ENCODE measurements around the gene UGT1A7. TPM values are rescaled to one million over a fixed set of nuclear protein-coding genes. Genes with fewer than 3 reads are reported as not detected.

Gene UGT1A7
- polyA plus RNA-seq, 1 donor from 2014 or later: not detected

DNA sequence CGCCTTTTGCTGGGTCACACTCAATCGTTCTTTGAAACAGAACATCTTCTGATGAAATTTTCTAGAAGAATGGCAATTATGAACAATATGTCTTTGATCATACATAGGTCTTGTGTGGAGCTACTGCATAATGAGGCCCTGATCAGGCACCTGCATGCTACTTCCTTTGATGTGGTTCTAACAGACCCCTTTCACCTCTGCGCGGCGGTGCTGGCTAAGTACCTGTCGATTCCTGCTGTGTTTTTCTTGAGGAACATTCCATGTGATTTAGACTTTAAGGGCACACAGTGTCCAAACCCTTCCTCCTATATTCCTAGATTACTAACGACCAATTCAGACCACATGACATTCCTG lies 31.5 kb downstream of the UGT1A7 start:
- no peaks in the 10 kb centered on the region for H3K27me3 ChIP-seq (ENCODE audit: insufficient read depth, low read depth, low read length)
- H3K36me3 ChIP-seq (ENCODE audit: insufficient read depth, low read length): no peaks in the 10 kb centered on the region
- H3K9me2 ChIP-seq (ENCODE audit: insufficient read depth, low read length): no peaks in the 10 kb centered on the region
- H3K4me2 ChIP-seq (ENCODE audit: low read length): no peak overlapping the region
- no peak overlapping the region for H3K4me3 ChIP-seq (ENCODE audit: low read length)
- no peaks in the 10 kb centered on the region for H4K20me1 ChIP-seq (ENCODE audit: insufficient read depth)
- no peak overlapping the region for H2AFZ ChIP-seq (ENCODE audit: low read depth, low read length)
- H3F3A ChIP-seq (ENCODE audit: insufficient read depth, low read length, poor library complexity, severe bottlenecking): no peaks in the 10 kb centered on the region
- no peaks in the 10 kb centered on the region for H3K9me3 ChIP-seq (ENCODE audit: low read length)
- no peak overlapping the region for H3K9ac ChIP-seq (ENCODE audit: low read length)
- H3K27ac ChIP-seq (ENCODE audit: low read length): no peak overlapping the region
- TF ChIP-seq MXI1 (conservative IDR thresholded peaks at IDR 0.05; ENCODE audit: poor library complexity, severe bottlenecking) (no peak), RAD21 (conservative IDR thresholded peaks at IDR 0.05) (no peak), TAF1 (IDR thresholded peaks at IDR 0.05; ENCODE audit: low read depth) (no peak), POLR2AphosphoS5 (IDR thresholded peaks at IDR 0.05) (no peak), EZH2 (IDR thresholded peaks at IDR 0.05; ENCODE audit: borderline replicate concordance, insufficient read depth, low read length, poor library complexity, severe bottlenecking) (no peak), SMC3 (conservative IDR thresholded peaks at IDR 0.05; ENCODE audit: poor library complexity) (no peak)
- TF ChIP-seq, protein P1, sequence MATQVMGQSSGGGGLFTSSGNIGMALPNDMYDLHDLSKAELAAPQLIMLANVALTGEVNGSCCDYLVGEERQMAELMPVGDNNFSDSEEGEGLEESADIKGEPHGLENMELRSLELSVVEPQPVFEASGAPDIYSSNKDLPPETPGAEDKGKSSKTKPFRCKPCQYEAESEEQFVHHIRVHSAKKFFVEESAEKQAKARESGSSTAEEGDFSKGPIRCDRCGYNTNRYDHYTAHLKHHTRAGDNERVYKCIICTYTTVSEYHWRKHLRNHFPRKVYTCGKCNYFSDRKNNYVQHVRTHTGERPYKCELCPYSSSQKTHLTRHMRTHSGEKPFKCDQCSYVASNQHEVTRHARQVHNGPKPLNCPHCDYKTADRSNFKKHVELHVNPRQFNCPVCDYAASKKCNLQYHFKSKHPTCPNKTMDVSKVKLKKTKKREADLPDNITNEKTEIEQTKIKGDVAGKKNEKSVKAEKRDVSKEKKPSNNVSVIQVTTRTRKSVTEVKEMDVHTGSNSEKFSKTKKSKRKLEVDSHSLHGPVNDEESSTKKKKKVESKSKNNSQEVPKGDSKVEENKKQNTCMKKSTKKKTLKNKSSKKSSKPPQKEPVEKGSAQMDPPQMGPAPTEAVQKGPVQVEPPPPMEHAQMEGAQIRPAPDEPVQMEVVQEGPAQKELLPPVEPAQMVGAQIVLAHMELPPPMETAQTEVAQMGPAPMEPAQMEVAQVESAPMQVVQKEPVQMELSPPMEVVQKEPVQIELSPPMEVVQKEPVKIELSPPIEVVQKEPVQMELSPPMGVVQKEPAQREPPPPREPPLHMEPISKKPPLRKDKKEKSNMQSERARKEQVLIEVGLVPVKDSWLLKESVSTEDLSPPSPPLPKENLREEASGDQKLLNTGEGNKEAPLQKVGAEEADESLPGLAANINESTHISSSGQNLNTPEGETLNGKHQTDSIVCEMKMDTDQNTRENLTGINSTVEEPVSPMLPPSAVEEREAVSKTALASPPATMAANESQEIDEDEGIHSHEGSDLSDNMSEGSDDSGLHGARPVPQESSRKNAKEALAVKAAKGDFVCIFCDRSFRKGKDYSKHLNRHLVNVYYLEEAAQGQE (IDR thresholded peaks at IDR 0.05; ENCODE audit: borderline replicate concordance): no peak
- no peaks in the 10 kb centered on the region for H3K79me2 ChIP-seq (replicated peaks; ENCODE audit: insufficient read depth, low read length)

DNA sequence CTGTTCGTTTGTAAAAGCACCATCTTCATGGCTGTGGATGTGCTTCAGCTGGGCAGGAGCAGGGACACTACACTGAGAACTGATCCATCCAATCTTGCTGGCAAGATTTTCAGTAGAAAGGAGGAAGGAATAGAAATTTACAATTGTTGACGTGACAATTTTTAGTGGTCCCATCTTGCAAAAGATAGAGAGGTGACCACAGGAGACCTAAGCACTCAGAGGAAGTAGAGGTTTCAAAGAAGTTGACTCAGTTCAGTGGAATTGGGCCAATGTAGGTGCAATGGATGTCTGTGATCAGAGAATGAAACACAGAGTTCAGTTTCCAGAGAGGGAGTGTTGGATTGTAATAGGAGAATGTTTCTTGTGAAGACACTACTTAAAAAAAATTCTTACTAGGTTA lies 32.4 kb downstream of the UGT1A7 start:
- Histone ChIP-seq H3K36me3 (ENCODE audit: insufficient read depth, low read length) (no peaks in the 10 kb centered on the region), H3K9me3 (ENCODE audit: low read length) (no peaks in the 10 kb centered on the region), H3K79me2 (replicated peaks; ENCODE audit: insufficient read depth, low read length) (no peaks in the 10 kb centered on the region), H3K27me3 (ENCODE audit: insufficient read depth, low read depth, low read length) (no peaks in the 10 kb centered on the region), H3K4me2 (ENCODE audit: low read length) (no peak overlapping the region), H3K4me3 (ENCODE audit: low read length) (no peak overlapping the region), H3K27ac (ENCODE audit: low read length) (no peak overlapping the region), H3K9me2 (ENCODE audit: insufficient read depth, low read length) (no peaks in the 10 kb centered on the region), H3K9ac (ENCODE audit: low read length) (no peak overlapping the region), H4K20me1 (ENCODE audit: insufficient read depth) (no peaks in the 10 kb centered on the region), H3F3A (ENCODE audit: insufficient read depth, low read length, poor library complexity, severe bottlenecking) (no peaks in the 10 kb centered on the region), H2AFZ (ENCODE audit: low read depth, low read length) (no peak overlapping the region)
- TF ChIP-seq, protein P1 (IDR thresholded peaks at IDR 0.05; ENCODE audit: borderline replicate concordance): no peak
- TF ChIP-seq MXI1 (conservative IDR thresholded peaks at IDR 0.05; ENCODE audit: poor library complexity, severe bottlenecking): no peak
- no peak for TF ChIP-seq POLR2AphosphoS5 (IDR thresholded peaks at IDR 0.05)
- TF ChIP-seq, protein P2, sequence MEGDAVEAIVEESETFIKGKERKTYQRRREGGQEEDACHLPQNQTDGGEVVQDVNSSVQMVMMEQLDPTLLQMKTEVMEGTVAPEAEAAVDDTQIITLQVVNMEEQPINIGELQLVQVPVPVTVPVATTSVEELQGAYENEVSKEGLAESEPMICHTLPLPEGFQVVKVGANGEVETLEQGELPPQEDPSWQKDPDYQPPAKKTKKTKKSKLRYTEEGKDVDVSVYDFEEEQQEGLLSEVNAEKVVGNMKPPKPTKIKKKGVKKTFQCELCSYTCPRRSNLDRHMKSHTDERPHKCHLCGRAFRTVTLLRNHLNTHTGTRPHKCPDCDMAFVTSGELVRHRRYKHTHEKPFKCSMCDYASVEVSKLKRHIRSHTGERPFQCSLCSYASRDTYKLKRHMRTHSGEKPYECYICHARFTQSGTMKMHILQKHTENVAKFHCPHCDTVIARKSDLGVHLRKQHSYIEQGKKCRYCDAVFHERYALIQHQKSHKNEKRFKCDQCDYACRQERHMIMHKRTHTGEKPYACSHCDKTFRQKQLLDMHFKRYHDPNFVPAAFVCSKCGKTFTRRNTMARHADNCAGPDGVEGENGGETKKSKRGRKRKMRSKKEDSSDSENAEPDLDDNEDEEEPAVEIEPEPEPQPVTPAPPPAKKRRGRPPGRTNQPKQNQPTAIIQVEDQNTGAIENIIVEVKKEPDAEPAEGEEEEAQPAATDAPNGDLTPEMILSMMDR (IDR thresholded peaks at IDR 0.05; ENCODE audit: poor library complexity, severe bottlenecking): no peak
- no peak for TF ChIP-seq RAD21 (conservative IDR thresholded peaks at IDR 0.05)
- TF ChIP-seq EZH2 (IDR thresholded peaks at IDR 0.05; ENCODE audit: borderline replicate concordance, insufficient read depth, low read length, poor library complexity, severe bottlenecking): no peak
- TF ChIP-seq EP300 (conservative IDR thresholded peaks at IDR 0.05; ENCODE audit: poor library complexity, severe bottlenecking): no peak
